ENCODE results near the gene CEP41.

- TF ChIP-seq, protein P1, sequence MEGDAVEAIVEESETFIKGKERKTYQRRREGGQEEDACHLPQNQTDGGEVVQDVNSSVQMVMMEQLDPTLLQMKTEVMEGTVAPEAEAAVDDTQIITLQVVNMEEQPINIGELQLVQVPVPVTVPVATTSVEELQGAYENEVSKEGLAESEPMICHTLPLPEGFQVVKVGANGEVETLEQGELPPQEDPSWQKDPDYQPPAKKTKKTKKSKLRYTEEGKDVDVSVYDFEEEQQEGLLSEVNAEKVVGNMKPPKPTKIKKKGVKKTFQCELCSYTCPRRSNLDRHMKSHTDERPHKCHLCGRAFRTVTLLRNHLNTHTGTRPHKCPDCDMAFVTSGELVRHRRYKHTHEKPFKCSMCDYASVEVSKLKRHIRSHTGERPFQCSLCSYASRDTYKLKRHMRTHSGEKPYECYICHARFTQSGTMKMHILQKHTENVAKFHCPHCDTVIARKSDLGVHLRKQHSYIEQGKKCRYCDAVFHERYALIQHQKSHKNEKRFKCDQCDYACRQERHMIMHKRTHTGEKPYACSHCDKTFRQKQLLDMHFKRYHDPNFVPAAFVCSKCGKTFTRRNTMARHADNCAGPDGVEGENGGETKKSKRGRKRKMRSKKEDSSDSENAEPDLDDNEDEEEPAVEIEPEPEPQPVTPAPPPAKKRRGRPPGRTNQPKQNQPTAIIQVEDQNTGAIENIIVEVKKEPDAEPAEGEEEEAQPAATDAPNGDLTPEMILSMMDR (IDR thresholded peaks at IDR 0.05), result no peak
- no peak for TF ChIP-seq POLR2A (IDR thresholded peaks at IDR 0.05)
Observed at GRCh38 chr7:130386876-130387275, 53.9 kb downstream of the CEP41 start.

All from uterus (tissue), 2 donors.